NB4 (cell line): ENCODE results near the gene TMEM259.

Source experiments
- DNase-seq: peaks from one replicate; pipeline ENCODE4 v3.0.0; 2010; ENCODE audit warnings: low read depth
- H3K4me3 ChIP-seq: one replicate; pipeline ENCODE4 v1.5.1; 2011; ENCODE audit warnings: mild to moderate bottlenecking, low read depth, low read length, moderate library complexity
- MYC ChIP-seq: IDR thresholded peaks from 2 replicates; pipeline ENCODE4 v1.6.1; 2011; ENCODE audit warnings: low read depth, low read length
- POLR2A ChIP-seq: IDR thresholded peaks from 2 replicates; pipeline ENCODE4 v1.6.1; 2011; ENCODE audit warnings: mild to moderate bottlenecking; ENCODE audit not compliant: insufficient read length; ENCODE audit errors: extremely low read depth
- TF ChIP-seq, protein P1 (sequence below): IDR thresholded peaks from one replicate; pipeline ENCODE4 v1.5.1; 2012; ENCODE audit warnings: low read depth, low read length
- TF ChIP-seq, protein P2 (sequence below): IDR thresholded peaks from 2 replicates; pipeline ENCODE4 v1.6.1; 2011; ENCODE audit warnings: low read depth, low read length

The TMEM259 gene

DNA sequence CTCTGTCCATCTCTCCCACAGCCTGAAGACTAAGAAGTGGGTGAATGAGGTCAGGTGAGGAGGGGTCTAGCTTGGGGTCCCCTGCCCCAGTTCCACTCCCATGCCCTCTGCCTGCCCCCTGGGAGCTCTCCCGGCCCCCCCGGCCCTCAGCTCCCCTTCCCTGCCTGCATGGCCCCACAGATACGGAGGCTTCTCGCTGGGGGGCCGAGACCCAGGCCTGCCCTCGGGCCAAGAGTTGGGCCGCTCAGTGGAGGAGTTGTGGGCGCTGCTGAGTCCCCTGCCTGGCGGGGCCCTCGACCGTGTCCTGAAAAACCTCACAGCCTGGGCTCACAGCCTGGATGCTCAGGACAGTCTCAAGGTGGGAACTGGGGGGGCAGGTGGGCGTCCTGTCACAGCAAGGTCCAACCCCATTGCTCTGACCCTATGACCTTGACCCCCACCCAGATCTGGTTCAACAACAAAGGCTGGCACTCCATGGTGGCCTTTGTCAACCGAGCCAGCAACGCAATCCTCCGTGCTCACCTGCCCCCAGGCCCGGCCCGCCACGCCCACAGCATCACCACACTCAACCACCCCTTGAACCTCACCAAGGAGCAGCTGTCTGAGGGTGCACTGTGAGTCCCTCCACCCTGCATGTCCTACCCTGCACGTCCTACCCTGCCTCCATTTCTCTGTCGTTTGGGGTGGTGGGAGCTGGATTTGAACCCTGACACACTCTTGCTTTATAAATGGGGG, 35.1 kb upstream of the TMEM259 start:
- DNase-seq = no peak
- TF ChIP-seq MYC (no peak), POLR2A (no peak)
- TF ChIP-seq, protein P1, sequence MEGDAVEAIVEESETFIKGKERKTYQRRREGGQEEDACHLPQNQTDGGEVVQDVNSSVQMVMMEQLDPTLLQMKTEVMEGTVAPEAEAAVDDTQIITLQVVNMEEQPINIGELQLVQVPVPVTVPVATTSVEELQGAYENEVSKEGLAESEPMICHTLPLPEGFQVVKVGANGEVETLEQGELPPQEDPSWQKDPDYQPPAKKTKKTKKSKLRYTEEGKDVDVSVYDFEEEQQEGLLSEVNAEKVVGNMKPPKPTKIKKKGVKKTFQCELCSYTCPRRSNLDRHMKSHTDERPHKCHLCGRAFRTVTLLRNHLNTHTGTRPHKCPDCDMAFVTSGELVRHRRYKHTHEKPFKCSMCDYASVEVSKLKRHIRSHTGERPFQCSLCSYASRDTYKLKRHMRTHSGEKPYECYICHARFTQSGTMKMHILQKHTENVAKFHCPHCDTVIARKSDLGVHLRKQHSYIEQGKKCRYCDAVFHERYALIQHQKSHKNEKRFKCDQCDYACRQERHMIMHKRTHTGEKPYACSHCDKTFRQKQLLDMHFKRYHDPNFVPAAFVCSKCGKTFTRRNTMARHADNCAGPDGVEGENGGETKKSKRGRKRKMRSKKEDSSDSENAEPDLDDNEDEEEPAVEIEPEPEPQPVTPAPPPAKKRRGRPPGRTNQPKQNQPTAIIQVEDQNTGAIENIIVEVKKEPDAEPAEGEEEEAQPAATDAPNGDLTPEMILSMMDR = no peak
- TF ChIP-seq, protein P2, sequence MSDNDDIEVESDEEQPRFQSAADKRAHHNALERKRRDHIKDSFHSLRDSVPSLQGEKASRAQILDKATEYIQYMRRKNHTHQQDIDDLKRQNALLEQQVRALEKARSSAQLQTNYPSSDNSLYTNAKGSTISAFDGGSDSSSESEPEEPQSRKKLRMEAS = no peak

DNA sequence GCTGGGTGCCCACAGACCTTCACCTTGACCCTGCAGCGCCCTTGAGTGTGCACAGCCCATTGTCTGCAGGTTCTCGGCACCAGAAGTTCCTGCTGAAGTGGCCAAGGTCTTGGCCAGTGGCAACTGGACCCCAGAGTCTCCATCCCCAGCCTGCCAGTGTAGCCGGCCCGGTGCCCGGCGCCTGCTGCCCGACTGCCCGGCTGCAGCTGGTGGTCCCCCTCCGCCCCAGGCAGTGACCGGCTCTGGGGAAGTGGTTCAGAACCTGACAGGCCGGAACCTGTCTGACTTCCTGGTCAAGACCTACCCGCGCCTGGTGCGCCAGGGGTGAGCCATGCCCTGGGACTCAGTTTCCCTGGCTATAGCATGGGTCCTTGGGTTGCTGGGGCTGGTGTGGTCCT, 34.1 kb upstream of the TMEM259 start:
- no peak overlapping the region for H3K4me3 ChIP-seq
- TF ChIP-seq, protein P2 = no peak
- TF ChIP-seq, protein P1 = no peak
- TF ChIP-seq MYC = no peak
- TF ChIP-seq POLR2A = no peak
- DNase-seq = no peak

More for the DNA sequence above, 35.1 kb upstream of the TMEM259 start:
- no peak overlapping the region for H3K4me3 ChIP-seq

DNA sequence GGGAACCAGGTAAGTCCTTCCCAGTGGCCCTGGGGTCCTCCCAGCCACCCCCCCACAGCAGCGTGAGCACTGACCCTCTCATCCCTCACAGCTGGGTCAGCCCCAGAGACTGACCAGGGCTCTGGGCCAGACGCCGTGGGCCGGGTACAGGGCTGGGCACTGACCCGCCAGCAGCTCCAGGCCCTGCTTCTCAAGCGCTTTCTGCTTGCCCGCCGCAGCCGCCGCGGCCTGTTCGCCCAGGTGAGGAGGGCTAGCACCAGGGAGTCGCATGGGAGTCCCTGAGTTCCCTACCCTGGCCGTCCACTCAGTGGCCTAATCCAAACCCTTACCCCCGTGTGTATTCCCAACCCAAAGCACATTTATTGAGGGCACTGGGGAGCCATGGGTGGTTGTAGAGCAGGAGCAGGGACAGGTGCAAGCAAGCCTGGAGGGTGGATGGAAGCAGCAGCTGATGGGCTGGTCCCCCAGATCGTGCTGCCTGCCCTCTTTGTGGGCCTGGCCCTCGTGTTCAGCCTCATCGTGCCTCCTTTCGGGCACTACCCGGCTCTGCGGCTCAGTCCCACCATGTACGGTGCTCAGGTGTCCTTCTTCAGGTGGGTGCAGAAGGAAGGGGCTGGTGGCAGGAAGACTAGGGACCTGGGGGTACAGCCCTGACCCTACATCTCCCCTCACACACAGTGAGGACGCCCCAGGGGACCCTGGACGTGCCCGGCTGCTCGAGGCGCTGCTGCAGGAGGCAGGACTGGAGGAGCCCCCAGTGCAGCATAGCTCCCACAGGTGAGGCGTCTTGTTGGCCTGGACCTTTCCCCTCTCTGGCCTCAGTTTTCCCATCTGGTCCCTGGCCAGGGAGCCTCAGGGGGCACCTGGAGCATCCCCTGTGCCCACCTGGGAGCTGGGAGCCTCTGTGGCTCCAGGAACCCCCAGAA, 33.4 kb upstream of the TMEM259 start:
- no peak for DNase-seq
- TF ChIP-seq, protein P1 = no peak
- TF ChIP-seq POLR2A = no peak
- no peak for TF ChIP-seq MYC
- TF ChIP-seq, protein P2 = no peak
- H3K4me3 ChIP-seq = no peak overlapping the region

DNA sequence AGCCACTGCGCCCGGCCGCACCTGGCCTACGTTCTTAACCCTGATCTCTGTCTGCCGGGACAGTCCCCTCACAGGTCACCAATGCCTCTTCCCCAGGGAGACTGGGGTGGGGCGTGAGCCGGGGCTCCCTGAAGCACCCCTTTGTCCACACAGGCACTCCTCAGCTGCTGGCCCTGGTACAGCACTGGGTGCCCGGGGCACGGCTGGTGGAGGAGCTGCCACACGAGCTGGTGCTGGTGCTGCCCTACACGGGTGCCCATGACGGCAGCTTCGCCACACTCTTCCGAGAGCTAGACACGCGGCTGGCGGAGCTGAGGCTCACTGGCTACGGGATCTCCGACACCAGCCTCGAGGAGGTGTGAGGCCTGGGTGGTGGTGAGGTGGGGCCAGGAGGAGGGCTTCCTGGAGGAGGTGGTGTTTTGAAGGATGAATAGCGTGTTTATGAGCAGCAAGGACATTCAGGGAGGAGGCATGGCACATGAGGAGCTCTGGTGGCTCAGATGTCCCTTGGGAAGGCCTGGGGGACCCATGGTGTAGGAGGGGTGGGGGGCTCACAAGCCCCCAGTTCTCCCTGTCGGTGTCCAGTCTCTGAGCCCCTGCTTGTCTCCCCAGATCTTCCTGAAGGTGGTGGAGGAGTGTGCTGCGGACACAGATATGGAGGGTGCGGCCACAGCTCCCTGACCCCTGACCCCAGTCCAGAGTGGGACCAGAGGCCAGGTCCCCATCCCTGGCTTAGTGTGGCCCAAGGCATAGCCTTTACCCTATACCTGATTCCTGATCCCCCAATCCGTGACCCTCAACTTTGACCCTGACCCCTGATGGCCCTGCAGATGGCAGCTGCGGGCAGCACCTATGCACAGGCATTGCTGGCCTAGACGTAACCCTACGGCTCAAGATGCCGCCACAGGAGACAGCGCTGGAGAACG, 32.5 kb upstream of the TMEM259 start:
- TF ChIP-seq MYC = no peak
- TF ChIP-seq, protein P1 = no peak
- TF ChIP-seq POLR2A = no peak
- TF ChIP-seq, protein P2 = no peak
- H3K4me3 ChIP-seq = no peak overlapping the region
- no peak for DNase-seq

DNA sequence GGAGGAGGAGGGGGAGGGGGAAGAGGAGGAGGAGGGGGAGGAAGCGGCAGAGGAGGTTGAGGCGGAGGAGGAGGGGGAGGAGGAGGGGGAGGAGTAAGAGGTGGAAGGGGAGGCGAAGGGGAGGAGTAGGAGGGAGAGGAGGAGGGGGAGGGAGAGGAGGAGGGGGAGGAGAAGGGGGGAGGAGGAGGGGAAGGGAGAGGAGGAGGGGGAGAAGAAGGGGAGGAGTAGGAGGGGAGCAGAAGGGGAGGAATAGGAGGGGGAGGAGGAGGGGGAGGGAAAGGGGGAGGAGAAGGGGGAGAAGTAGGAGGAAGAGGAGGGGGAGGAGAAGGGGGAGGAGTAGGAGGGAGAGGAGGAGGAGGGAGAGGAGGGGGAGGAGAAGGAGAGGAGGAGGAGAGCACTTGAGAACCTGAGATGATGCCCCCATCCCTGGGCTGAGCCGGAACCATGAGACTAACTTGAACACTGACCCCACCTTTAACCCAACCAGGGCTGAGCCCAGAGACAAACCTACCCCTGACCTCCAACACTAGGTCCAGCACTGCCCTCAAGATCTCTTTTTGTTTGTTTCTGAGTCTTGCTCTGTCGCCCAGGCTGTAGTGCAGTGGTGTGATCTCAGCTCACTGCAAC, 31.5 kb upstream of the TMEM259 start:
- no peak for DNase-seq
- no peak for TF ChIP-seq MYC
- TF ChIP-seq, protein P1 = no peak
- no peak overlapping the region for H3K4me3 ChIP-seq
